ENCODE measurements around the gene DLK1.

Gene DLK1

DNA sequence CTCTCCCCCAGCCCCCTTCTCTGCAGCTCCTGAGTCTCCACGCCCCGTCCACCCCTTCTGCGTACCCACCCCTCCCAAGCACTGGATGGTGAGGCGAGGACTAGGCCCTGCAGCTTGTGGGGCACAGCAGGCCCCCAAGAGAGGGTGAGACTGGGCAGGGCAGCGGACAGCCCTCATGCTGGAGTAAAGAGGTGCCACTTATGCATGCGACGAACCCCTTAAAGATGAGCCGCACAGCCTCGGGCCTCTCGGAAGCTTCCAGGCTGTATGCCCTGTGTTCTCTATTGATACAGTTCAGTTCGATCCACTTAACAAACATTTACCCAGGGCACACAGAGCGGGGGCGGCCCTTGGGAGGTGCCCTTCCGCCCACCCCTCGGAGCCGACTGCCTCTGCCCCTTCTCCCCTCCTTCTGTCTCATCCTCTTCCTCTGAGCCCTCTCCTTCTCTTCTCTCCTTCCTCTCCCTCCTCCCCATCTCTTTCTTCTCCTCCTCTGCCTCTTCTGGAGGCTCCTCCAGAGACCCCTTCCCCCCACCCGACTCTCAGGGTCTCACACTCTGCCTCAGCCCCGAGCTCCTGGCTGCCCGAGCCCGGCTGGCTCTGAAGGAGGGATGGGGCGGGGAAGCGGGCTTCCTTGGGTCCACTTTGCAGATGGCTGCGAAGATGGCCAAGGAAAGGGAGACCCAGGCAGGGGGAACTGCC lies 32.7 kb upstream of the DLK1 start:
- DNase-seq (ENCODE audit: low spot score), result no peak

- no peak for DNase-seq (ENCODE audit: low spot score)
Observed at GRCh38 chr14:100694579-100695422, 31.9 kb upstream of the DLK1 start.

DNA sequence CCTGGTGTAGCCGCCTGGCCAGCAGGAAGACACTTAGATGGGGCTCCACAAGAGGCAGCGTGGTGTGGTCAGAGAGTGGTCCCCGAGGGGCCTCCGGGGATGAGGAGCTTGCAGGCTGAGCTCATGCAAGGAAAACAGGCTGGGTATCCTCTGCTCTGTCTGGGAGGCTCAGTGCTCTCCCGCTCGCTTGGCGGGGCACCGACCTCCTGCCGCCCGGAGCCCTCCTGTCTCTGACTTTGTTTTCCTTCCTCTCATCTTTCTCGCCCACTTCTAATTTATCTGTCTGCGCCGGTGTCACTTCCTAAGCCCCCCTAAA lies 31.3 kb upstream of the DLK1 start:
- no peak for DNase-seq (ENCODE audit: low spot score)

DNA sequence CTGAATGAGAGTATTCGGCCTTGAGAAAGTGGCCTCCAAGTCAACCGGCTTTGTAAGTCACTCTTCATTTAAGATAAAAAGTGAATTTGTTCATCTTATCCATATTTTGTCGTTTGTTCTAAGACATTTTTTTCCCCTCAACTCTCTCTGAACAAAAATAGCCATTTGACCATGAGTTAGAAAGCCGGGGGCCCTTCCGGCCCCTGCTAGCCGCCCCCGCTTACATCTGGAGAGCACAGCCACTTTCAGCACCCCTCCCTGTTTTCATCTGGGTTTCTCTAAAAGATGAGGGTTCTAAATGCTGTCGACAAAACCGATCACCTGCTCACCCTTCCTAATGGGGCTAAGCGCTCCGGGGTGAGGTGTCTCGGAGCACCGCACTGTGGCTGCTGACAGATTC lies 30.7 kb upstream of the DLK1 start:
- no peak for DNase-seq (ENCODE audit: low spot score)

DNA sequence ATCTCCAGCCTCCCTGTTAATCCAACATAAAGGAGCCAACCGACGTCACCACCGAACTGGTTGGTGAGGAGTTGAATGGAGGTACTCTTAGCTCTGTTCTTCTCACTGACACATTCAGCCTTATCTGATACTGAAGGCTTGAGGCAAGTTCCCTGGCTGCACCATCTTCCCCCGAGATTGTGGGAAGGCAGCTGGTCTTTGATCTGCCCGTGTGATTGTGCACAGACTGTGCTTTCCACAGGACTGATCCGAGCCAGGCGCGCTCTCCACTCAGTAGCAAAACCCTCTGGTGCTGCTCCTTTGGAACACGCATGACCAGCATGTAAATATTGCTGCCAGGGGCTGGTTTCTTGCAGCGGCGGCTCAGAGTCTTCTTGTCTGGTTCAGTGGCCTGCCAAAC lies 30.1 kb upstream of the DLK1 start:
- no peak for DNase-seq (ENCODE audit: low spot score)

DNA sequence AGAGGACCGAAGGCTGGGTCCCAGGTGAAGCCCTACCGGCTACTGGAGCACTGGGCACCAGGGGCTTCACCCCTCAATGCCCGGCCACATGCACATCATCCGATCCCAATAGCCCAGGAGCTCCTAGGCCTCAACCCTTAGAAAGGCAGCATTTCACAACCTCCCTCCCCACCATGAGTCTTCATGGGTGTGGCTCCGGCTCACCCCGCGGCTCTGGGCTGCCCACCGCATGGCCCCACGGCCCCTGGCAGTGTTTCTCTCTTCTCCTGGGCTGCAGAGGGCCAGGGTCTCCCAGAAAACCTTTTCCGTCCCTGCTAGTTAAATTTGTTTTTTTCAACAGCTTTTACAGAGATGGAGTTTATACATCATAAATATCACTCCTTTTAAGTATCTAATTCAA lies 28.6 kb upstream of the DLK1 start:
- no peak for DNase-seq (ENCODE audit: low spot score)

DNA sequence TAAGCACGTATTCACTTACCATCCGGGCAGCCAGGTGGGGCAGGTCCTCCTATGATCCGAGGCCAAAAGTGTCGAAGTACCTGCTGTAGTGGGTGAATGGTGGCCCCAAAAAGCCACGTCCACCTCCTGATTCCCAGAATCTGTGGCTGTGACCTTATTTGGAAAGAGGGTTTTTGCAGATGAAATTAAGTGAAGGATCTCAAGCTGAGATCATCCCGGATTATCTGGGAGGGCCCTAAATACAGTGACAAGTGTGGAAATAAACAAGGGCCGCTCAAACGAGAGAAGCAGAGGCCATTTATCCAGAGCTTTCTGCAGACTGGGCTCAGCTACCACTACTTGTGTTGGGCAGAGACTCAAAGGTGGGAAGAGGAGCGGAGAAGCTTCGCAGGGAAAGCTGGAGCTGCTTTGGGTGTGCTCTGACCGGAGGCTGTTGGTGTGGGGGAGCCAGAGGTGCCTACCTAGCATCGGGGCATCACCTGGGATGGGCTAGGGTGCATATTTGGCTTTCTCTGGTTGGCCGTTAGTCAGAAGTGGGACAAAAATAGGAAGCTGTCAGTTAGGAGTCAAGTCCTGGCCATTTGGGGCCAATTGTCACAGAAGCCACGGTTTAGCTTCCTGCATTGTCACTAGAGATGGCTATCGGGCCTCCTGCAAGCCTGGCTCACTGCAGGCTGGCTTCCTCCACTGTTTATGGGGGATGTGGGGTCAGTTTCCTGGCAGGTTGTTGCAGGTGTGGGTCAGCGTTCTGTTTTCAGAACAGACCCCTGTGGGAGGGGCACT lies 27.8 kb upstream of the DLK1 start:
- DNase-seq (ENCODE audit: low spot score), result no peak

- no peak for DNase-seq (ENCODE audit: low spot score)
Observed at GRCh38 chr14:100701314-100701713, 25.4 kb upstream of the DLK1 start.

GRCh38 chr14:100702590-100702989 lies 24.1 kb upstream of the DLK1 start:
- DNase-seq (ENCODE audit: low spot score), result no peak

GRCh38 chr14:100703386-100704220 lies 23.1 kb upstream of the DLK1 start:
- no peak for DNase-seq (ENCODE audit: low spot score)

GRCh38 chr14:100706200-100706599 lies 20.5 kb upstream of the DLK1 start:
- no peak for DNase-seq (ENCODE audit: low spot score)

DNA sequence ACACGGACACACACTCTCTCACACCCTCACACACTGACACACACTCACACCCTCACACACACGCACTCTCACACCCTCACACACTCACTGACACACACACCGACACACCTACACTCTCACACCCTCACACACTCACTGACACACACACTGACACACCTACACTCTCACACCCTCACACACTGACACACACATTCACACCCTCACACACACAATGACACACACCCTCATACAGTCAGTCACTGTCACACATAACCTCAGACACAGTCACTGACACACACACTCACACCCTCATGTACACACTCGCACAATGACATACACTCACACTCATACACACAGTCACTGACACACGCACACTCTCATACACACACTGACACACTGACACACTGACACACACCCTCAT lies 19.8 kb upstream of the DLK1 start:
- DNase-seq (ENCODE audit: low spot score), result no peak

DNA sequence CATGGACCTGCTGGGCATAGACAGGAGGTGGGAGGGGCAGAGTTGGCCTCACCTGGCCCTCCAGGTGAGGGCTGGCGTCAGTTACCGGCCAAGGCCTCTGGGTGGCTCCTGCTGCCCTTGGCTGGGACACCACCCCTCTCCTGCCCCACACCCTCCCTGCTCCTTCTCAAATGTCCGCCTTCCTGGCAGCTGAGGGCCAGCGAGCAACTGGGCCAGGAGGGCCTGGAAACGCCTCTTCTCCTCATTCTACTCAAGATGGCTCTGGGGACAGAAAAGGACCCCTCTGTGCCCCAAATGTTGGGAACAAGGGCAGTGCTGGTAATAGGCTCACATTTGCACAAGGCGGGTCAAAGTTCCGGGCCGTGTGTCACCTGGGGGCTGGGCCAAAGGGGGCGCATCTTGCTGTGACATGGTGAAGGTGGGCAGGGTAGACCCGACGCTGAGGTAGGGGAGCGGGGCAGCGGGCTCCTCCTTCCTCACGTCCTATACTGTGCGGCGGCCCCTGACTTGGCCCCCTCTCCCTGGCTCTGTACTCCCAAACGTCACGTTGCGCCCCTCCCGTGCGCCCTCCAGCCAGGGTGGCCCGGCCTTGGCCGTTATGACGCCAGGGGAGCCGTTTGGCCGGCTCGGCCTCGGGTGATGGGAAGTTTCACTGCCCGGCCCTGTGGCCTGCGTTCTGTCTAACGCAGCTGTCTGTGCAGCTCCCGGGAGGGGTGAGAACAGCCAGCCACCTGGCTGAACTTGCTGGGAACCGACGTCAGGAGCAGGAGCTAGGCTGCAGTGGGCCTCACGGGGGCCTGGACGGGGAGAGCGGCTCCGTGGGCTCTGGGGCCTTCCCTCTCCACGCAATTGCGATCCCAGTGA lies 18.0 kb upstream of the DLK1 start:
- DNase-seq (ENCODE audit: low spot score), result peak; percentile 15

DNA sequence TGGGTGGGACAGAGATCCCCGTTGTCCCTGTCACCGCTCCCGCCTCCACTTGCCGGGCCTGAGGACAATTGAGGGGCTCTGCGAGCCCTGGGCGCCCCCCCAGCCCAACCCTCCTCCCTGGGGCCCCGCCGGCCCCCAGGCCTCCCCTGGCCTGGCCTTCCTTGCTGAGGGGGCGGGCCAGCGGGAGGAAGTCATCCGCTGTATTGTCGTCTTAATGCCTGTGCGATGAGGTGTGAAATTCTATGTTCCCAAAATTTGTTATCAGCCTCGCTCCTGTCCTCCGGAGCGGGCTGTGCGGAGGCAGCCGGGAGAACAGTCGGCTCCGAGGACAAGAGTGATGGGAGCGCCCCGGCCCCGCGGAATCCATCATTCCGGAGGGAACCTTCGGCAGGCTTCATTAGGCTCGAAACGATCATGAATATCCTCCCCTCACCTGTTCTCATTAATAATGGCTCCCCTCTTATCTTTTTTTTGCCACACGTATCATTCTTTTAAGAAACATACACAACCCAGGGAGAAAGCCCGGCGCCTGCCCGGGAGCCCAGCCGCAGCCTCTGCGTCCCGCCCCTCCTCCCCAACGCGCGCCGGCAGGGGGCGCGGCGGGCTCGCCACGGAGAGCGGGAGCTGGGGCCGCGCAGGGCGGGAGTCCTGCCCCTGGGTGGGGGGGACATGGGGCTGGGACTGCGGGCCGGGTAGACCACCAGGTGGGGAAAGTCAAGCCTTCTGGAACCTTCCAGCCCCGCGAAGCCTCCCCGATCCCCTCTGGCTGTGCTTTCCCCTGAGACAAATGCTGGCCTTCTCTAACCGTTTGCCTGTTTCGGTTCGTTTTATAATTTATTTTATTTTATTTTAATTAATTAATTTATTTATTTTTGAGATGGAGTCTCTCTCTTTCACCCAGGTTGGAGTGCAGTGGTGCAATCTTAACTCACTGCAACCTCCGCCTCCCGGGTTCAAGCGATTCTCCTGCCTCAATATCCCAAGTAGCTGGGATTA lies 17.1 kb upstream of the DLK1 start:
- DNase-seq (ENCODE audit: low spot score), result no peak

- no peak for DNase-seq (ENCODE audit: low spot score)
Observed at GRCh38 chr14:100710391-100710790, 16.3 kb upstream of the DLK1 start.

DNA sequence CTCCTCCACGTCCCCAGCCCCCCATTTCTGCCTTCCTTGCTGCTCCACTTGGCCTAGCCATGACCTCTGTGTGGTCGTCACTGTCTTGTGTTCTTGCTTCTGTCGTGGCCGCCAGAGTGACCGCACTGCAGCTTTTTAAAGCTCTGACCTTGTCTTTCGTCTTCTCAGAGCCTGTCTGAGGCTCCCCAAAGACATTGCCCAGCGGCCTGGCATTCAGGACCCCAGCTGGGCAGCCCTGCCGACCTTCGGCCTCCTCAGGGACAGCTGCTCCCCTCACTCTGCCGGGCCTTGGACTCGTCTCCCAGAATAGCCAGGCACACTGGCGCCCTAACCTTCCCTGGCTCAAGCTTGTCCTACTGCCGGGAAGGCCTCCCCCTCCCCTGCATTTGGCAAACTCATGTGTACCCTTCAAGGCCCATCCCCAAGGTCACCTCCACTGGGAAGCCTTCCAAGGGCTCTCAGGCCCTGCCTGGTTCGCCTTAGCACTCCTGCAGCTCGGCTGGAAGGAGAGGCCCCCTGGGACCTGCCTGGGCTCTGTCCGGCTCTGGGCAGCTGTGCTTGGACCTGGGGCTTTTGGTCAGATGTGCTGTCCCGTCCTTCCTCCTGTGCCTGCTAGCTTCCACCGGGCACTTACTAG lies 15.7 kb upstream of the DLK1 start:
- DNase-seq (ENCODE audit: low spot score), result no peak

DNA sequence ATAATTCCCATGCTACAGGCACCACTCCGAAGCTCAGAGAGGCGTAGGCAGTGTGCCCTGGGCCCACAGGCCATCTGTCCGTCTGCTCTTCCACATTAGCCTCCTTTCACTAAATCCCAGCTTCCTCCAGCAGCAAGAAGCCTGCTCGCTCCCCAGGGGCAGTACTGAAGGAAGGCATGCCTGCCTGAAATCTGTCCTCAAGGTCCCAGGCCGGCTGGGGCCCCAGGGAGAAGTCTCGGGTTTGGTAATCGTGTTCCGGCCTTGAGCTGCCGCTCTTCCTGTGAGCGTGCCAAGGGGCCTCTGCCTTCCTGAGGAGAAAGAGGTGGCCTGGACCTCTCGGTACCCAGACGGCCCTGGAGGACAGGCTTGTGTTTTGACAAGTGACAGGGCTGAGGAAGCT lies 15.2 kb upstream of the DLK1 start:
- no peak for DNase-seq (ENCODE audit: low spot score)

GRCh38 chr14:100712490-100712889 lies 14.2 kb upstream of the DLK1 start:
- no peak for DNase-seq (ENCODE audit: low spot score)

DNA sequence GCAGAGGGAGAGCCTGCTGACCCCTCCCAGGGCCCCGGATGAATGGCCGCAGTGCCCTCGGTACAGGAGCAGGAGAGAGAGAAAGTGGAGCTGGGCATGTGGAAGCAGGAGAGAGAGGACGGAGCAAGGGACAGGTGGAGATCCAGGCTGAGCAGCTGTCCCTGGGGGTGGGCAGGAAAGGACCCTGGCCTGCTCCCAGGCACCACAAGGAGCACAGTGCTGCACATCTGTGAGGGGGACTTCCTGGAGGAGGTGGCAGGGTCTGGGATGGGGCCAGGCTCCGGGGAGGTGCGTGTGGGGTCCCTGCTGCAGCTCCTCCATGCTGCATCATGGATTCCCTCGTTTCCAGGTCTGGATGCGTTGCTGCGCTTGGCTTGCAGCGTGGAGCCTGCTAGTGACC lies 13.0 kb upstream of the DLK1 start:
- DNase-seq (ENCODE audit: low spot score), result no peak

Data from LoVo (cell line).